ENCODE results near the gene TMEM131L. TPM values are rescaled to one million over a fixed set of nuclear protein-coding genes. Genes with fewer than 3 reads are reported as not detected.
A peak's percentile ranks its signal among the peaks of the same experiment; 100 is the strongest.

Gene TMEM131L
- total RNA-seq, 1 experiment from 2014 or later = 14.6 TPM

- H3K18ac ChIP-seq (ENCODE audit: insufficient read length, low read depth, low read length) = no peak overlapping the region
- Mint-ChIP-seq H3K27me3 (ENCODE audit: low read depth) (no peaks in the 10 kb centered on the region; the same call in none of the 2 replicates), H3K36me3 (ENCODE audit: insufficient read depth in 1 of 3, low read depth in 3 of 3) (no peaks in the 10 kb centered on the region), H3K9me3 (no peaks in the 10 kb centered on the region), H3K27ac (peak overlapping the region in 1 of 3 experiments; percentile 44; a peak in 2 of 7 replicates), H3K4me1 (peaks cover 11 to 14% of the 10 kb centered on the region in 2 experiments), H3K4me3 (no peak overlapping the region)
- no peaks in the 10 kb centered on the region for H3K23me2 ChIP-seq (ENCODE audit: insufficient read length, low read depth, low read length, poor library complexity, severe bottlenecking)
- DNase-seq = no peak
- H4K8ac ChIP-seq (replicated peaks; ENCODE audit: insufficient read length, low read depth, low read length) = no peak overlapping the region
- H3K56ac ChIP-seq (ENCODE audit: insufficient read length, low read depth, low read length) = no peak overlapping the region
- no peak overlapping the region for H4K91ac ChIP-seq (ENCODE audit: insufficient read length, low read depth, low read length)
- no peak overlapping the region for H2AK5ac ChIP-seq (ENCODE audit: insufficient read length, low read length)
- H3K27me3 ChIP-seq (ENCODE audit: insufficient read depth, low read length) = no peaks in the 10 kb centered on the region
- H2AFZ ChIP-seq (ENCODE audit: low read length) = no peak overlapping the region
- no peak overlapping the region for H3T11ph ChIP-seq (ENCODE audit: low read length)
- no peak overlapping the region for H3K27ac ChIP-seq (ENCODE audit: insufficient read length, low read depth, low read length)
- no peak overlapping the region for H2BK12ac ChIP-seq (ENCODE audit: insufficient read length, low read depth, low read length)
- no peak overlapping the region for H4K5ac ChIP-seq (ENCODE audit: insufficient read length, low read depth, low read length)
- H3K4me1 ChIP-seq (ENCODE audit: insufficient read depth, low read length) = 0 out of 2 replicates have a peak, but pooled peaks cover 4% of the 10 kb centered on the region
- no peak overlapping the region for H3K23ac ChIP-seq (ENCODE audit: insufficient read length, low read depth, low read length)
- H3K9me3 ChIP-seq (ENCODE audit: control insufficient read depth, low read depth, low read length) = no peaks in the 10 kb centered on the region
- no peaks in the 10 kb centered on the region for H3K79me1 ChIP-seq (ENCODE audit: insufficient read depth, low read depth, low read length, poor library complexity, severe bottlenecking)
- no peak overlapping the region for H3K4me2 ChIP-seq (ENCODE audit: insufficient read depth, insufficient read length, low read length)
- no CpG with 5 or more reads among the region's 11 CpGs for WGBS (ENCODE audit: extremely low coverage, insufficient read length, low lambda C conversion rate)
- no peaks in the 10 kb centered on the region for H3K79me2 ChIP-seq (ENCODE audit: insufficient read depth, low read length)
- no peak overlapping the region for H3K4ac ChIP-seq (ENCODE audit: low read depth, low read length)
- no peaks in the 10 kb centered on the region for H4K20me1 ChIP-seq (ENCODE audit: control insufficient read depth, insufficient read depth, insufficient read length)
- no peak overlapping the region for H2BK20ac ChIP-seq (ENCODE audit: low read depth, low read length, poor library complexity, severe bottlenecking)
- H2BK120ac ChIP-seq (ENCODE audit: low read depth, low read length, poor library complexity, severe bottlenecking) = no peak overlapping the region
- H3K9ac ChIP-seq (ENCODE audit: extremely low read depth, insufficient read length, low read length) = no peak overlapping the region
- no peak overlapping the region for H2BK5ac ChIP-seq (ENCODE audit: insufficient read length, low read length)
- H3K14ac ChIP-seq (ENCODE audit: insufficient read depth, low read length) = no peak overlapping the region
- TF ChIP-seq CTCF (conservative IDR thresholded peaks at IDR 0.05) = no peak
- no peak overlapping the region for H2BK15ac ChIP-seq (ENCODE audit: low read depth, low read length)
Measured at GRCh38 chr4:153652051-153652784, 186.1 kb downstream of the TMEM131L start.

Data from H9 (cell line).